SJSA1 (cell line): Measurements from ENCODE around the gene AMDHD2. TPM values are rescaled to one million over a fixed set of nuclear protein-coding genes. Genes with fewer than 3 reads are reported as not detected.
A peak's percentile ranks its signal among the peaks of the same experiment; 100 is the strongest.

Experiments used
- DNase-seq, 2 experiments: peaks; one replicate each; pipeline ENCODE4 v3.0.0-alpha.2; 2015 to 2020; ENCODE audit warnings: low spot score in 2 of 2, low read depth in 1 of 2
- H3K27ac ChIP-seq: fragments of 250-450 bp; sonication (Bioruptor Pico); 2 replicates; pipeline ENCODE4 v1.5.1; 2020; ENCODE audit warnings: mild to moderate bottlenecking, moderate library complexity
- H3K27me3 ChIP-seq: fragments of 250-450 bp; sonication (Bioruptor Pico); replicated peaks from 2 replicates; pipeline ENCODE4 v1.5.1; 2020; ENCODE audit warnings: mild to moderate bottlenecking, moderate library complexity
- H3K36me3 ChIP-seq: fragments of 250-450 bp; sonication (Bioruptor Pico); 2 replicates; pipeline ENCODE4 v1.5.1; 2020; ENCODE audit warnings: mild to moderate bottlenecking
- H3K4me1 ChIP-seq: fragments of 250-450 bp; sonication (Bioruptor Pico); replicated peaks from 2 replicates; pipeline ENCODE4 v1.6.1; 2021; ENCODE audit warnings: mild to moderate bottlenecking
- H3K4me3 ChIP-seq: fragments of 250-450 bp; sonication (Bioruptor Pico); 2 replicates; pipeline ENCODE4 v1.5.1; 2020; ENCODE audit warnings: mild to moderate bottlenecking
- H3K9me3 ChIP-seq: fragments of 250-450 bp; sonication (Bioruptor Pico); replicated peaks from 2 replicates; pipeline ENCODE4 v1.5.1; 2020; ENCODE audit warnings: mild to moderate bottlenecking
- total RNA-seq: library from RNA; depleted of rRNA; stranded (reverse); fragments of >200 nt; shearing (Covaris generic); gene quantifications from 2 replicates; pipeline ENCODE4 v1.2.3, GENCODE V29; 2014

Gene AMDHD2
- total RNA-seq, 1 experiment from 2014 or later = 12.6 TPM

DNA sequence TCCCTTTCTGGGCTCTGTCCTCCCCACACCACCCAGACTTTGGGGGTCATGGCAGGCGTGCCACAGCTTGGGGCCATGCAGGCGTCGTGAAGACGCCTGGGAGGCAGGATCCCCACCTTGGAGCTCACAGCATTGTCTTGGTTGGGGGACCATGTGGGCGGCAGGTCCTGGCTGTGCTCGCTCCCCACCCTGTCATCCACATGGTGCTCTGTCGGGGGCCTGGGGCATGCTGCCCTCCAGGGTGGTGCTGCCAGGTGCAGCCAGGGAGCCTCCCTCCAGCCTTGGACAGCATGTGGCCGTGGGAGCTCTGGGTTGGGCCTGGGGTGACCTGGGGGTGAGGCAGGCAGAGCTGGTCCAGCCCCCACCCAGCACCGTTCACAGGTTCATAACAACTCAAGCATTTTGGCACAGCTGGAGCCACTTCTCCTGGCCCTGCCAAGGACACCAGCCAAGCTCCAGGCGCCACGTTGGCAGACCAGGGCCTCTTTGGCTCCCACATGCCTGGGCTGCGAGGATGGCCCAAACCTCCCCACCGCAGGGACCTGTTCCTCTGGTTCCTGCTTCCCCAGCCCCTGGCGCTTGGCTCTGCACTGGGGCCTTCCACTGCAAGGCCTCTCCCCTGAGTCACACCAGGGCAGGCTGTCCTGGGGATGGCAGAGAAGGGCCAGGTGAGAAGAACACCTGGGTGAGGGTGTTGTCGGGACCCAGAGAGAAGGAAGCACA is 21.5 kb upstream of the AMDHD2 start:
- Histone ChIP-seq H3K9me3 (peaks cover 3% of the 10 kb centered on the region; the same call in 1 of the 2 replicates), H3K4me3 (no peak overlapping the region), H3K27me3 (no peaks in the 10 kb centered on the region; the same call in 1 of the 2 replicates), H3K27ac (no peak overlapping the region), H3K4me1 (peaks cover 17% of the 10 kb centered on the region), H3K36me3 (peaks cover 33% of the 10 kb centered on the region)
- no peak for DNase-seq

DNA sequence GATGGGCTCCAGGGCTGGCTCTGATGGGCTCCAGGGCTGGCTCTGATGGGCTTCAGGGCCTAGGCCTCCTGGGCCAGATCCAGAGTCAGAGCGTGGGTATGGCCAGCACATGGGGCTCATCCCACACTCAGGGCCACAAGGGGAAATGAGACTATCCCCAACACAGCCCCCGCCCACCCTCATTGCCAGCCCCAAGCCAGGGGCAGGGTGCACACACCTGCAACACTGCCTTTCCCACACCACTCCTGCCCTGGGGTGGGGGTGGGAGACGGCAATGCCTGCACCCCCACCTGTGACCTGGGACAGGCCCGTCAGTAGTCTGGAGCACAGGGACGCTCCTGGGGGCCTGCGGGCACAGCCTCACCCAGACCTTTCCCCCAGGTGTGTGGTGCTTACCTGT is 20.7 kb upstream of the AMDHD2 start:
- peaks cover 3% of the 10 kb centered on the region; the same call in 1 of the 2 replicates for H3K9me3 ChIP-seq
- no peaks in the 10 kb centered on the region; the same call in 1 of the 2 replicates for H3K27me3 ChIP-seq
- no peak overlapping the region for H3K27ac ChIP-seq
- peaks cover 17% of the 10 kb centered on the region for H3K4me1 ChIP-seq
- no peak overlapping the region for H3K4me3 ChIP-seq
- DNase-seq = no peak
- H3K36me3 ChIP-seq = peaks cover 33% of the 10 kb centered on the region

DNA sequence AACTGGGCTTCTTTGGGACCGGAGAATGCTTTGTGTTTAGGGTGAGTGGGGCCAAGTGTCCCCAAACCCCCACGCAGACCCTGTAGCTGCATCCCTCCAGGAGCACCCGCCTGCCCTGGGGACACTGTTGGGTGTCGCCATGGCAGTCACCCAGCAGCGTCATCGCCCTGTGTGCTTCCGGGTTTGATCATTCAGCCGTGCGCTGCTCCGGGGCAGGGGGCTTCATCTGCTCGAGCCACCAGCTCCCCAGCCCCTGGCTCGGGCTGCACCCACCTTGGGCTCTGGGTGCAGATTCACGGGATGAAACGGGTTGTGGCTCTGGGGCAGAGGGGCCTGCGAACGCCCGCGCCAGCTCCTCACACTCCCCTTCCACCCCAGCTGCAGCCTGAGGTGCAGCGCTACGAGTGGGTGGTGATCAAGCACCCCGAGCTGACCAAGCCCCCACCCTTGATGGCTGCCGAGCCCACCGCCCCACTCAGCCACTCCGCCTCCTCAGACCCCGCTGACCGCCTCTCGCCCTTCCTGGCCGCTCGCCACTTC is 20.2 kb upstream of the AMDHD2 start:
- DNase-seq = no peak
- Histone ChIP-seq H3K27ac (no peak overlapping the region), H3K27me3 (no peaks in the 10 kb centered on the region; the same call in 1 of the 2 replicates), H3K4me1 (peaks cover 17% of the 10 kb centered on the region), H3K9me3 (peaks cover 3% of the 10 kb centered on the region; the same call in 1 of the 2 replicates), H3K4me3 (no peak overlapping the region), H3K36me3 (peaks cover 33% of the 10 kb centered on the region)

DNA sequence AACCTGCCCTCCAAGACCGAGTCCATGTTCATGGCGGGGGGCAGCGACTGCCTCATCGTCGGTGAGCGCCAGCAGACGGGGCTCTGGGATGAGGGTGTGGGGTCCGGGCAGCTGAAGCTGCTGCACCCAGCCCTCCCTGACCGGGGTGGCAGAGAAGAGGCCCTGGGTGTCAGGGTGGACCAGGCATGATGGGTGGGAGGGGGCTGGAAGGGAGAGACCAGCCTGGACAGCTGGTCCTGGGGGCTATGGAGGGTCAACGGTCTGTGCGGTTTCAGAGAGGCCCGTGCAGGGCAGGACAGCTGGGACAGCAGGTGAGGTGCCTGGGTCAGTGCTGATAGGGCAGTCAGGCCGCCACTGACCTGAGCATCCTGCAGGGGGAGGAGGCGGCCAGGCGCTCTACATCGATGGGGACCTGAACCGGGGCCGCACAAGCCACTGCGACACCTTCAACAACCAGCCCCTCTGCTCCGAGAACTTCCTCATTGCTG is 19.7 kb upstream of the AMDHD2 start:
- no peaks in the 10 kb centered on the region; the same call in 1 of the 2 replicates for H3K27me3 ChIP-seq
- H3K4me3 ChIP-seq = no peak overlapping the region
- H3K4me1 ChIP-seq = peaks cover 17% of the 10 kb centered on the region
- peaks cover 33% of the 10 kb centered on the region for H3K36me3 ChIP-seq
- H3K27ac ChIP-seq = no peak overlapping the region
- peaks cover 3% of the 10 kb centered on the region; the same call in 1 of the 2 replicates for H3K9me3 ChIP-seq
- DNase-seq = no peak

DNA sequence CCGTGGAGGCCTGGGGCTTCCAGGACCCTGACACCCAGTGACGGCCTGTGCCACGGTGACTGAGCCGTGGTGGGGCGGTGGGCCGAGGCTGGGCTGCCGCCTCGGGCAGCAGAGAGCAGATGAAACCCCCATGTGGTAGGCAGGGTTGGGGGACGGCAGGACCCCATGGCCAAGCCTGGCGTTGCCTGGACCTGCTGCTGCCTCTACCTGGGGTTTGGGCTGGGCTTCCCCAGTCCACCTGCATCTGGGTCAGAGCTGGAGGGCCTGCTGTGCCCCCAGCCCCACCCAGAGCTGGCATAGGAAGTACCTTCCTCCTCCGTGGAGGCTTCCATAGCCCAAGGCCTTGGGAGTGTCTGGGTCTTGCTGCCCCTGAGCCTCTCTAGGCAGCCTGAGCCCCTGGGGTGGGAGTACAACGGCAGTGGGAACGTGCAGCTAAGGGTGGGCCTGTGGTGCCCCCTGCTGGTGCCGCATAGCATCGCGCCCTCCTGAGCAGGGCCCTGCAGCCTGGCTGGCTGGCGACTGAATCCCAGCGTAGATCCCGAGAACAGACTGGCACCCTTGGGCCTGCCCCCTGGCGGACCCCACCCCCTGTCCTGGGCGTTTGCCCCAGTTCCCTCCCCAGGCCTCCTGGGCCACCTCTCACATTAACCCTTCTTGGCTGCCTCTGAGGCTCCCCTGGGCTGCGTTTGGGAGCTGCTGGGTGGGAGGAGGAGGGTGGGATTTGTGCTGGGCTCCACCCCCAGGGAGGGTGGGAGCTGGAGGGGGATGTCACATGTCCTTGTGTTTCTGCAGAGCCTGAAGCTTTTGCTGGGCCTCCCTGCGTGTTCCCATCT is 19.0 kb upstream of the AMDHD2 start:
- H3K36me3 ChIP-seq = peaks cover 32% of the 10 kb centered on the region
- no peak overlapping the region for H3K27ac ChIP-seq
- no peaks in the 10 kb centered on the region; the same call in 1 of the 2 replicates for H3K27me3 ChIP-seq
- peaks cover 17% of the 10 kb centered on the region for H3K4me1 ChIP-seq
- peaks cover 3% of the 10 kb centered on the region; the same call in 1 of the 2 replicates for H3K9me3 ChIP-seq
- H3K4me3 ChIP-seq = no peak overlapping the region
- peak; percentile 61 to 80 for DNase-seq

DNA sequence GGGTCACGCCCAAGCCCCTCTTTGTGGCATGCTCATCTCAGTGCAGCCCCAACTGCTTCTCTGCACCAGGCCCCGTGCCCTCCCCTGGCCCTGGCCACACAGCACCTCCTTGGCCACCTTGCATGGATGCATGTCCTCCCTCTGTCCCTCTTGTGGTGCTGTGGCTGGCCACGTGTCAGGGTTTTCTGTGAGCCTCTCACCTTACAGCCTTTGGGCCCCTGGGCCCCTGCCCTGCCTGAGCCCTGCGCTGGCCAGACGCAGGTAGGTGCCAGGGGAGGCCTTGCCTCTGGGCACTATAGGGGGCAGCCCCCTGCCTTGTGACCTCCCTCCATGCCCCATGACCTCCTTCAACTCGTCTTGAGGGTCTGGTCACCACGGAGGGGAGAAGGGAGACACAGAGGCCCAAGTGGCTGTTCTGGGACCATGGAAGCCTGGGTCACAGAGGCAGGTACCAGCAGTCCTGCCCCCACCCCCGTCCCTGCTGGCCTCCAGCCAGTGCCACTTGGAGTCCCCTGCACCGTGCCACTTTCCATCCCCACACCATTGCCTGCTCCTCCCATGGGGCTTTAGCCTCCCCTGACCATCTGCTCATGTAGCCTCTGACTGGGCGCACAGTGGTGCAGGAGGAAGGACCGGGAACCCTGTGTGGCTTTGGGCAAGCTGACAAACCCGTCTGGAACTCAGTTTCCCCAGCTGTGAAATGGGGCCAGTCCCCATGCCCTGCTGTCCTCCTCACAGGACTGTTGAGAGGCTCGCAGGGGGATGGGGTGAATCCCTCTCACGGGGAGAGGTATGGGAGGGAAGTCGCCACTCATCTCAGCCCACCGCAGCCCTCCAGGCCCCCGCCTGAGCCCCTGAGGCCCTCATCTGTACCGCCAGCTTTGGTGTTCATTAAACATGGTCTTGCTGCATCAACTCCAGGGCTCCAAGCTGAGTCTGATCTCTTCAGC is 17.9 kb upstream of the AMDHD2 start:
- no peak for DNase-seq
- H3K27ac ChIP-seq = no peak overlapping the region
- peaks cover 21% of the 10 kb centered on the region for H3K36me3 ChIP-seq
- H3K4me1 ChIP-seq = peaks cover 13% of the 10 kb centered on the region
- no peaks in the 10 kb centered on the region; the same call in 1 of the 2 replicates for H3K27me3 ChIP-seq
- no peak overlapping the region for H3K4me3 ChIP-seq
- peaks cover 3% of the 10 kb centered on the region; the same call in 1 of the 2 replicates for H3K9me3 ChIP-seq

DNA sequence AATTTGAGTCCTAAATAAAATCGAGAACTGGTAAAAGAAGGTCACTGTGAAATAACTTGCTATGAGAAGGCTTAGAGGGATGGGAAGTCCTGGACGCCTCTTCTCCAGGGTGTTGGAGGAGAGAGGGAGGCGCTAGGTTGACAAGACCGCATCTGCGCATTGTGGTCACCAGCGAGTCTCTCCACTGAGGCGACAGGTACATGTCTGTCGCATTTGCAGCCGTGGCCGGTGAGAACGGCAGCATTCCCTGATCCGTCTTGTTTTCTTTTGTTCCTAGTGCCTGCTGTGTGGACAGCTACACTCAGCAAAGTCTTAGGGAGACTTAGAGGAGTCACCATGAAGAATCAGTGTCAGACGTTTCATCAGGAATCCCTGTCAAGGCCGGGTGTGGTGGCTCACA is 14.5 kb upstream of the AMDHD2 start:
- H3K27me3 ChIP-seq = no peaks in the 10 kb centered on the region; the same call in 1 of the 2 replicates
- peaks cover 3% of the 10 kb centered on the region; the same call in 1 of the 2 replicates for H3K9me3 ChIP-seq
- no peak overlapping the region for H3K27ac ChIP-seq
- no peak overlapping the region for H3K4me3 ChIP-seq
- DNase-seq = no peak
- H3K36me3 ChIP-seq = peaks cover 4% of the 10 kb centered on the region; the same call in 1 of the 2 replicates
- H3K4me1 ChIP-seq = peaks cover 7% of the 10 kb centered on the region

DNA sequence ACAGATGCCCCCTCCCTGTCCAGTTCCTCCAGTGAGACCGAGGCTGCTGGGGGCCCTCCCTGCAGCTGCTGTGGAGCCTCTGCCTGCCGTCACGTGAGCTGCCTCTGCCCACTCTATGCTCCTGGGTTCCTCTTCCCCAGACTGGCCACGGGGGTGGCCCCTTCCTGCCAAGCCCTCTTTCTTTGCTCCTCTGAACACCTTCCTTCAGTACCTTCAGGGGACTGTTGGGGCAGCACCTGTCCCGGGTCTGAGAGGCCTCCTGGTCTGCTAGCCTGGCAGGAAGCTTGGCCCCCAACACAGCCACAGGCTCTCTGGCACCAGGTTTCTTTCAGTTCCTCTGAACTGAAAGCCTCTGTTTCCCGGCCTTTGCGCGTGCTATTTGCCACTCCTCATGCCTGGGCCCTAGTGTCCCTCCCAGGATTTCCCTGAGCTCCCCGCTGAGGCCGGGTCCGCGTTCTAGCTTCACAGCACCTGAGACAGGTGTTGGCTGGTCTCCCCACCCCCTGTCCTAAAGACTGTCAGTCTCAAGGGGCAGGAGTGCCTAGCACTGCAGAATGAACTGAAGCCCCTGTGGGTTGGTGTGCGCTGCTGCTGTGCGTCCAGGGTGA is 13.0 kb upstream of the AMDHD2 start:
- H3K36me3 ChIP-seq = no peaks in the 10 kb centered on the region
- H3K27ac ChIP-seq = no peak overlapping the region
- H3K4me1 ChIP-seq = peaks cover 7% of the 10 kb centered on the region
- no peak overlapping the region for H3K4me3 ChIP-seq
- no peaks in the 10 kb centered on the region for H3K27me3 ChIP-seq
- H3K9me3 ChIP-seq = no peaks in the 10 kb centered on the region
- DNase-seq = no peak

DNA sequence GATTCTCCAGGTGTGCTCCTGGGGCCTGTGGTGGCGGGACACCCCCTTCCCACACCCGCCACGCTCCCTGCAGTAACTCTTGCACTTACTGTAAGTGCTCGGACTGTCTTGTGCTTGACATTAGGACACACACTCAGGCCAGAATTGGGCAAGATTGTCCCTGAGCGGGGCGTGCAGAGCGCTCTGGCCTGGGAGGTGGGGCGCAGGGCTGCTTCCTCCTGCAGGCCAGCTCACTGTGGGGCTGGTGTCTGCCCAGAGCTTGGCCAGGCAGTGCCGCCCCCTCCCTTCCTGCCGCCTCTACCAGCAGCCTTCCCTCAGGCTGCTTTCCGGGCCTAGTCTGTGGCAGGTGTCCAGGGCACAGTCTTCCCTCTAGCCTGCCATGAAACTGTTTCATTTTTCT is 12.5 kb upstream of the AMDHD2 start:
- DNase-seq = no peak
- Histone ChIP-seq H3K4me1 (peaks cover 7% of the 10 kb centered on the region), H3K4me3 (no peak overlapping the region), H3K27me3 (no peaks in the 10 kb centered on the region), H3K27ac (no peak overlapping the region), H3K9me3 (no peaks in the 10 kb centered on the region), H3K36me3 (no peaks in the 10 kb centered on the region)

DNA sequence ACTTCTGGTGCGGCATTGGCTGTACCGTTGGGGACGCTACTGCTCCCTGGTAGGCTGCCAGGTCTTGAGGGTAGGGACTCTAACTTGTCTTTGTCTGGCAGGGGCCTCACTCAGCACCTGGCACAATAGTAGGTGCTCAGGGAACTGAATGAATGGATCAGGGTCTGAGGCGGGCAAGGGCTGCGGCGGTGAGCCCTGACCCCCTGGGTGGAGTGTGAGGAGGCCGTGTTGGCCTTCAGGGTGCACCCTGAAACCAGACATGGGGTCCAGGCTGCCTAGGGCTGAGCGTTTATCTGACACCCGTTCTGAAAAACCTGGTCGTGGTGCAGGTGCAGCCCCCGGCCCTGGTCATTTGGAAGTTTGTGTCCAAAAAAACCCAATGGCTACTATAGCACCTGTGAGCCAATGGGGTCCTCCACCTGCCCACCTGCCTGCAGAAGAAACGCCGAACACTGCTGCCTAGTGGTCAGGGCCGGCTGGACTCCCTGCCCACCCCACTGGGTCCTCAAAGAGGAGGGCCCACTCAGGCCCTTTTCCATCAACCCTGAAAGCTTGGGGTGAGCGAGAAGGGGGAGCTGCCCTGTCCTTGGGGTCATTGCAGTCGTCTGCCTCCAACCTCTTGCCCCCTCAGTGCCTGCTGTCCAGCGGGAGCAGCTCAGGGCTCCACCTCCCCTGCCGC is 11.3 kb upstream of the AMDHD2 start:
- peaks cover 3% of the 10 kb centered on the region for H3K36me3 ChIP-seq
- H3K4me1 ChIP-seq = peaks cover 13% of the 10 kb centered on the region
- no peak overlapping the region for H3K27ac ChIP-seq
- DNase-seq = no peak
- H3K27me3 ChIP-seq = no peaks in the 10 kb centered on the region
- H3K4me3 ChIP-seq = no peak overlapping the region
- no peaks in the 10 kb centered on the region; the same call in 1 of the 2 replicates for H3K9me3 ChIP-seq

DNA sequence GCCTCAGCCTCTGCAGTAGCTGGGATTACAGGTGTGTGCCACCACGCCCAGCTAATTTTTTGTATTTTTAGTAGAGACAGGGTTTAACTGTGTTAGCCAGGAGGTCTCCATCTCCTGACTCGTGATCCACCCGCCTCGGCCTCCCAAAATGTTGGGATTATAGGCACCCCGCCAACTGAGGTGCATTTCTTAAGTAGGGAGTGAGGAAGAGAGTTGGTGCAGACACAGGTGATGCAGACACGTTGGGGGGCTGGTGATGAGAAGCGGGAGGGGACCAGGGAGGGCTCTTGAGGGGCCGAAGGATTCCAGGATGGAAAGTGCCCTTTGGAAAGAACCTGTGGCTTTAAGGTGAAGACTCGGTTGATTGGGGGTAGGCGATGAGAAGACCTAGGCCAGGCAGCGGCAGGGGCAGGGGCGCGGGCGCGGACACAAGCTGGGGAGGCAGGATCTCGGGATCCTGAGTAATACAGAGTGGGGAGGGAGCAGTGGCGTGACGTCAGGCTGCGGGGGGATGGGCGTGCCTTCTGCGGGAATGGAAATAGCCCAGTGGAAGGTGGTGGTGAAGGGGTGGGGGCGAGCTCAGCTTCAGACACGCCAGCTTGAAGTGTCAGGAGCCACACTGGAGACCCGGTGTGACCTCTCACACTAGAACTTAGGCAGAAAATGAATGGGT is 8.9 kb upstream of the AMDHD2 start:
- Histone ChIP-seq H3K27ac (no peak overlapping the region), H3K27me3 (no peaks in the 10 kb centered on the region), H3K36me3 (peaks cover 17% of the 10 kb centered on the region), H3K4me3 (no peak overlapping the region), H3K4me1 (peaks cover 26% of the 10 kb centered on the region), H3K9me3 (no peaks in the 10 kb centered on the region; the same call in 1 of the 2 replicates)
- peak in 1 of 2 experiments; percentile 61 for DNase-seq
